Breast epithelium (tissue), 4 donors: ENCODE results near the gene PDZD7. TPM values are rescaled to one million over a fixed set of nuclear protein-coding genes. Genes with fewer than 3 reads are reported as not detected.

Experiments
- DNase-seq, 2 donors: peaks; one replicate each; pipeline ENCODE4 v3.0.0-alpha.2; 2019; ENCODE audit warnings: low spot score in 2 of 2
- H3K27ac ChIP-seq, 2 donors: fragments of 200-600 bp; sonication (generic) in 1 of 2; one replicate each; pipeline ENCODE4 v1.5.1; 2016 to 2019; ENCODE audit warnings: mild to moderate bottlenecking in 1 of 2
- H3K27me3 ChIP-seq, 2 donors: fragments of 200-600 bp; sonication (generic) in 1 of 2; one replicate each; pipeline versions ENCODE4 v1.5.1 to v1.6.0; 2017 to 2019; ENCODE audit warnings: control low read depth in 1 of 2, mild to moderate bottlenecking in 1 of 2
- H3K36me3 ChIP-seq: fragments of 200-600 bp; one replicate; pipeline ENCODE4 v1.5.1; 2019
- H3K4me1 ChIP-seq, 2 donors: fragments of 200-600 bp; sonication (generic); one replicate each; pipeline ENCODE4 v1.5.1; 2016 to 2019; ENCODE audit warnings: control low read depth in 1 of 2
- H3K4me3 ChIP-seq, 3 donors: fragments of 200-600 bp; sonication (generic); 1 replicate in 2 of 3; 2 replicates in 1 of 3; pipeline ENCODE4 v1.5.1; 2016 to 2019; ENCODE audit warnings: mild to moderate bottlenecking in 3 of 3, moderate library complexity in 2 of 3
- H3K9me3 ChIP-seq, 2 donors: fragments of 200-600 bp; sonication (generic) in 1 of 2; one replicate each; pipeline ENCODE4 v1.5.1; 2016 to 2019; ENCODE audit warnings: control low read depth in 1 of 2
- CTCF ChIP-seq, 3 donors: fragments of 450-650 bp; IDR thresholded peaks; one replicate each; pipeline ENCODE4 v1.5.1; 2016 to 2017; ENCODE audit warnings: antibody characterized with exemption in 3 of 3, mild to moderate bottlenecking in 3 of 3, moderate library complexity in 3 of 3
- POLR2A ChIP-seq: fragments of 450-650 bp; IDR thresholded peaks from one replicate; pipeline ENCODE4 v1.6.1; 2016; ENCODE audit warnings: antibody characterized with exemption, mild to moderate bottlenecking, moderate library complexity
- POLR2AphosphoS5 ChIP-seq, 3 donors: sonication (generic); formaldehyde crosslinking; IDR thresholded peaks; one replicate each; pipeline ENCODE4 v1.6.1; 2017; ENCODE audit warnings: antibody characterized with exemption in 3 of 3
- intact Hi-C: fragments of 100-400 bp; cut with DNase I; formaldehyde crosslinking; loops from one replicate; pipeline ENCODE4 v1.15.1; 2023; ENCODE audit warnings: low total_unique reads
- total RNA-seq, 3 donors: library from RNA; depleted of rRNA; stranded (reverse); fragments of >200 nt; gene quantifications; one replicate each; pipeline ENCODE4 v1.1.0, GENCODE V29; 2016

PDZD7 gene
- total RNA-seq, 3 donors from 2014 or later, result 0.48 to 2.3 (median 0.66) TPM

GRCh38 chr10:100998991-100999741 is 31.8 kb downstream of the PDZD7 start:
- H3K27ac ChIP-seq, result peak overlapping the region; percentile 97 to 100
- H3K36me3 ChIP-seq, result no peaks in the 10 kb centered on the region
- TF ChIP-seq CTCF (IDR thresholded peaks at IDR 0.05) (peak; percentile 96 to 97 (median 97)), POLR2AphosphoS5 (IDR thresholded peaks at IDR 0.05) (peak; percentile 69 to 85 (median 72)), POLR2A (peak; percentile 77)
- H3K27me3 ChIP-seq, result no peaks in the 10 kb centered on the region
- H3K4me3 ChIP-seq, result peak overlapping the region; percentile 59 to 92 (median 80)
- intact Hi-C loops, result no loop called here
- H3K4me1 ChIP-seq, result peaks cover 12 to 13% of the 10 kb centered on the region in 2 donors
- peak; percentile 62 to 86 for DNase-seq
- H3K9me3 ChIP-seq, result no peaks in the 10 kb centered on the region

- peak overlapping the region; percentile 59 to 92 (median 80) for H3K4me3 ChIP-seq
- H3K4me1 ChIP-seq, result peaks cover 12 to 13% of the 10 kb centered on the region in 2 donors
- TF ChIP-seq POLR2A, result no peak
- TF ChIP-seq CTCF (IDR thresholded peaks at IDR 0.05), result no peak
- no peak for TF ChIP-seq POLR2AphosphoS5 (IDR thresholded peaks at IDR 0.05)
- intact Hi-C loops, result no loop called here
- no peaks in the 10 kb centered on the region for H3K27me3 ChIP-seq
- peak; percentile 80 to 87 for DNase-seq
- H3K36me3 ChIP-seq, result no peaks in the 10 kb centered on the region
- peak overlapping the region; percentile 97 to 100 for H3K27ac ChIP-seq
- no peaks in the 10 kb centered on the region for H3K9me3 ChIP-seq
Measured at GRCh38 chr10:100998183-100998990, 32.5 kb downstream of the PDZD7 start.

- TF ChIP-seq POLR2A (no peak), CTCF (IDR thresholded peaks at IDR 0.05) (peak; percentile 80 to 92 (median 89)), POLR2AphosphoS5 (IDR thresholded peaks at IDR 0.05) (no peak)
- peak overlapping the region; percentile 97 to 100 for H3K27ac ChIP-seq
- no peaks in the 10 kb centered on the region for H3K9me3 ChIP-seq
- H3K4me1 ChIP-seq, result peaks cover 12 to 13% of the 10 kb centered on the region in 2 donors
- peak; percentile 57 to 82 for DNase-seq
- no peaks in the 10 kb centered on the region for H3K36me3 ChIP-seq
- peak overlapping the region; percentile 59 to 92 (median 80) for H3K4me3 ChIP-seq
- H3K27me3 ChIP-seq, result no peaks in the 10 kb centered on the region
- intact Hi-C loops, result no loop called here
Measured at GRCh38 chr10:100997360-100998182, 33.4 kb downstream of the PDZD7 start.

- Histone ChIP-seq H3K9me3 (no peaks in the 10 kb centered on the region), H3K27me3 (no peaks in the 10 kb centered on the region), H3K36me3 (no peaks in the 10 kb centered on the region), H3K4me3 (peak overlapping the region; percentile 59 to 92 (median 80)), H3K27ac (peak overlapping the region; percentile 97 to 100), H3K4me1 (peaks cover 8 to 10% of the 10 kb centered on the region in 2 donors)
- TF ChIP-seq POLR2A (no peak), POLR2AphosphoS5 (IDR thresholded peaks at IDR 0.05) (no peak), CTCF (IDR thresholded peaks at IDR 0.05) (no peak)
- DNase-seq, result no peak
- intact Hi-C loops, result no loop called here
Measured at GRCh38 chr10:100996678-100997359, 34.1 kb downstream of the PDZD7 start.
